ENCODE measurements around the gene PUSL1.

DNA sequence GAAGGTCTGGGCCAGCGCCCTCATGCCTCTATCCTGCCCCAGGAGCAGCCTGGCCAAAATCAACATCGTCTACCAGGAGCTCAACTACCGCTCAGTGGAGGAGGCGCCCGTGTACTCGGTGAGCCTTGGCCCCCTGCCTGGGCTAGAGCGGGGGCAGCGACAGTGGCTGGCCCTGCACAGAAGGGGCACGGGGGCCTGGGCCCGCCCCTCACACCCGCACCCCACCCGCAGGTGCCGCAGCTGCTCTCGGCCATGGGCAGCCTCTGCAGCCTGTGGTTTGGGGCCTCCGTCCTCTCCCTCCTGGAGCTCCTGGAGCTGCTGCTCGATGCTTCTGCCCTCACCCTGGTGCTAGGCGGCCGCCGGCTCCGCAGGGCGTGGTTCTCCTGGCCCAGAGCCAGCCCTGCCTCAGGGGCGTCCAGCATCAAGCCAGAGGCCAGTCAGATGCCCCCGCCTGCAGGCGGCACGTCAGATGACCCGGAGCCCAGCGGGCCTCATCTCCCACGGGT is 17.3 kb upstream of the PUSL1 start:
- TF ChIP-seq EZH2 (IDR thresholded peaks at IDR 0.05; ENCODE audit: borderline replicate concordance, low read depth, low read length, severe bottlenecking) (no peak), POLR2A (IDR thresholded peaks at IDR 0.05; ENCODE audit: low read depth, low read length) (no peak), POLR2AphosphoS5 (IDR thresholded peaks at IDR 0.05; ENCODE audit: insufficient read depth, low read depth, low read length) (no peak), MYC (IDR thresholded peaks at IDR 0.05; ENCODE audit: low read depth, low read length) (no peak)
- TF ChIP-seq, protein P1, sequence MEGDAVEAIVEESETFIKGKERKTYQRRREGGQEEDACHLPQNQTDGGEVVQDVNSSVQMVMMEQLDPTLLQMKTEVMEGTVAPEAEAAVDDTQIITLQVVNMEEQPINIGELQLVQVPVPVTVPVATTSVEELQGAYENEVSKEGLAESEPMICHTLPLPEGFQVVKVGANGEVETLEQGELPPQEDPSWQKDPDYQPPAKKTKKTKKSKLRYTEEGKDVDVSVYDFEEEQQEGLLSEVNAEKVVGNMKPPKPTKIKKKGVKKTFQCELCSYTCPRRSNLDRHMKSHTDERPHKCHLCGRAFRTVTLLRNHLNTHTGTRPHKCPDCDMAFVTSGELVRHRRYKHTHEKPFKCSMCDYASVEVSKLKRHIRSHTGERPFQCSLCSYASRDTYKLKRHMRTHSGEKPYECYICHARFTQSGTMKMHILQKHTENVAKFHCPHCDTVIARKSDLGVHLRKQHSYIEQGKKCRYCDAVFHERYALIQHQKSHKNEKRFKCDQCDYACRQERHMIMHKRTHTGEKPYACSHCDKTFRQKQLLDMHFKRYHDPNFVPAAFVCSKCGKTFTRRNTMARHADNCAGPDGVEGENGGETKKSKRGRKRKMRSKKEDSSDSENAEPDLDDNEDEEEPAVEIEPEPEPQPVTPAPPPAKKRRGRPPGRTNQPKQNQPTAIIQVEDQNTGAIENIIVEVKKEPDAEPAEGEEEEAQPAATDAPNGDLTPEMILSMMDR (IDR thresholded peaks at IDR 0.05; ENCODE audit: extremely low read depth in 1 of 2, insufficient read depth in 1 of 2, low read depth in 1 of 2, low read length in 2 of 2) = no peak
- TF ChIP-seq, protein P2, sequence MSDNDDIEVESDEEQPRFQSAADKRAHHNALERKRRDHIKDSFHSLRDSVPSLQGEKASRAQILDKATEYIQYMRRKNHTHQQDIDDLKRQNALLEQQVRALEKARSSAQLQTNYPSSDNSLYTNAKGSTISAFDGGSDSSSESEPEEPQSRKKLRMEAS (IDR thresholded peaks at IDR 0.05; ENCODE audit: insufficient read depth, insufficient read length) = no peak
